Neural crest cell (in vitro differentiated cells): ENCODE measurements around the gene FOXJ3. TPM values are rescaled to one million over a fixed set of nuclear protein-coding genes. Genes with fewer than 3 reads are reported as not detected.

Source experiments
- DNase-seq: peaks from one replicate; pipeline ENCODE4 v3.0.0; 2021; ENCODE audit warnings: low read depth, mixed read lengths, low spot score
- H3K27ac Mint-ChIP-seq: one replicate; pipeline ENCODE4 v1.8.0; 2021; ENCODE audit warnings: mild to moderate bottlenecking, mixed read lengths; ENCODE audit not compliant: unreplicated experiment
- H3K27me3 Mint-ChIP-seq: 2 replicates; pipeline ENCODE4 v1.8.0; 2021; ENCODE audit warnings: low read depth, mild to moderate bottlenecking, mixed read lengths
- H3K36me3 Mint-ChIP-seq: 2 replicates; pipeline ENCODE4 v1.8.0; 2021; ENCODE audit warnings: low read depth, mild to moderate bottlenecking, mixed read lengths
- H3K4me1 Mint-ChIP-seq: 2 replicates; pipeline ENCODE4 v1.8.0; 2021; ENCODE audit warnings: mixed read lengths
- H3K4me3 Mint-ChIP-seq: one replicate; pipeline ENCODE4 v1.8.0; 2021; ENCODE audit warnings: mild to moderate bottlenecking, mixed read lengths
- H3K9me3 Mint-ChIP-seq: 2 replicates; pipeline ENCODE4 v1.8.0; 2021; ENCODE audit warnings: mixed read lengths
- CTCF ChIP-seq: fragments of 200-600 bp; sonication (generic); conservative IDR thresholded peaks from 2 replicates; pipeline ENCODE4 v1.5.0; 2021; ENCODE audit warnings: antibody characterized with exemption, mild to moderate bottlenecking
- long read RNA-seq: library from polyadenylated mRNA; unstranded; transcript quantifications from one replicate; pipeline ENCODE4 v2.0.0, GENCODE V29; 2020
- total RNA-seq: library from RNA; stranded (reverse); gene quantifications from 2 replicates; pipeline ENCODE4 v1.2.1, GENCODE V29; 2021

Gene FOXJ3
- 40.2 and 42.7 TPM in 2 replicates for total RNA-seq
- long read RNA-seq, partial matches to known transcripts, result 6 of 9 reads
- long read RNA-seq, other reads (novel, unspliced or antisense), result 3 of 9 reads

GRCh38 chr1:42335050-42335808 is at the start of gene FOXJ3:
FOXJ3 (minus strand) TSS chr1:42335235; CDS start chr1:42311093, 24,142 bp downstream.
- peak within 1 kb of the TSS; percentile 91 for H3K4me3 Mint-ChIP-seq
- H3K27ac Mint-ChIP-seq, result peak within 1 kb of the TSS; percentile 90
- peaks cover 8% of the 10 kb centered on the region for H3K27me3 Mint-ChIP-seq
- H3K9me3 Mint-ChIP-seq, result no peaks in the 10 kb centered on the region
- H3K36me3 Mint-ChIP-seq, result no peaks in the 10 kb centered on the region
- H3K4me1 Mint-ChIP-seq, result peaks cover 35% of the 10 kb centered on the region
- DNase-seq, result peak; percentile 93
- TF ChIP-seq CTCF, result no peak

GRCh38 chr1:42381280-42381673 is 46.2 kb upstream of the FOXJ3 start:
- DNase-seq, result no peak
- H3K27me3 Mint-ChIP-seq, result peaks cover 81% of the 10 kb centered on the region
- H3K4me1 Mint-ChIP-seq, result peaks cover 9% of the 10 kb centered on the region
- H3K9me3 Mint-ChIP-seq, result no peaks in the 10 kb centered on the region
- no peaks in the 10 kb centered on the region for H3K36me3 Mint-ChIP-seq
- peak overlapping the region; percentile 72 for H3K4me3 Mint-ChIP-seq
- TF ChIP-seq CTCF, result no peak
- H3K27ac Mint-ChIP-seq, result no peak overlapping the region

- no peak for TF ChIP-seq CTCF
- Mint-ChIP-seq H3K4me1 (peaks cover 9% of the 10 kb centered on the region), H3K9me3 (no peaks in the 10 kb centered on the region), H3K36me3 (no peaks in the 10 kb centered on the region), H3K27me3 (peaks cover 82% of the 10 kb centered on the region), H3K4me3 (peak within 1 kb of the TSS; percentile 86), H3K27ac (no peak within 1 kb of the TSS)
- DNase-seq, result peak; percentile 57
Measured at GRCh38 chr1:42380586-42381279, 45.7 kb upstream of the FOXJ3 start, which contains the start of gene RIMKLA. RIMKLA (plus strand) TSS chr1:42380792; CDS start chr1:42380935, 143 bp downstream.

GRCh38 chr1:42379794-42380585 is 45.0 kb upstream of the FOXJ3 start:
- Mint-ChIP-seq H3K27ac (no peak overlapping the region), H3K4me3 (peak overlapping the region; percentile 86), H3K36me3 (no peaks in the 10 kb centered on the region), H3K27me3 (peaks cover 76% of the 10 kb centered on the region), H3K9me3 (no peaks in the 10 kb centered on the region), H3K4me1 (peaks cover 9% of the 10 kb centered on the region)
- DNase-seq, result no peak
- TF ChIP-seq CTCF, result no peak

- peaks cover 74% of the 10 kb centered on the region for H3K27me3 Mint-ChIP-seq
- no peak overlapping the region for H3K4me3 Mint-ChIP-seq
- H3K9me3 Mint-ChIP-seq, result no peaks in the 10 kb centered on the region
- H3K27ac Mint-ChIP-seq, result no peak overlapping the region
- no peaks in the 10 kb centered on the region for H3K36me3 Mint-ChIP-seq
- no peak for DNase-seq
- TF ChIP-seq CTCF, result no peak
- no peaks in the 10 kb centered on the region for H3K4me1 Mint-ChIP-seq
Measured at GRCh38 chr1:42372796-42373195, 37.8 kb upstream of the FOXJ3 start.
